ENCODE data around the gene TXNRD2. TPM values are rescaled to one million over a fixed set of nuclear protein-coding genes. Genes with fewer than 3 reads are reported as not detected.
"Not testable (repeated sequence)": the region's sequence is repeated elsewhere in the genome, so short reads cannot be mapped to it uniquely, and the experiment has no call there.

TXNRD2 gene
- total RNA-seq, 2 experiments from 2014 or later, result 24.7 to 28.9 TPM

- no peak overlapping the region for H3K4me2 ChIP-seq (ENCODE audit: low read length)
- CTCF ChIA-PET (ENCODE audit: unreplicated experiment), result interaction anchor here (1.5 kb wide), 1 partner anchor 179 kb away, joined by 4 read pairs; no protein-coding TSS in a partner anchor
Measured at GRCh38 chr22:19909350-19910179, 32.1 kb downstream of the TXNRD2 start.

GRCh38 chr22:19907902-19908301 lies 33.7 kb downstream of the TXNRD2 start:
- H3K79me2 ChIP-seq (ENCODE audit: insufficient read depth, low read depth, low read length); H3K4me2 ChIP-seq (ENCODE audit: low read length); H3K27ac ChIP-seq (ENCODE audit: low read depth, low read length, poor library complexity, severe bottlenecking); intact Hi-C loops (cut with micrococcal nuclease; ENCODE audit: unreplicated experiment); CTCF ChIA-PET (ENCODE audit: unreplicated experiment); POLR2A ChIA-PET; BruUV-seq (replicated peaks); H3K9me2 ChIP-seq (ENCODE audit: insufficient read depth, low read length); H2AFZ ChIP-seq (ENCODE audit: low read length); H4K20me1 ChIP-seq (ENCODE audit: insufficient read depth, low read length); H3K4me1 ChIP-seq (ENCODE audit: insufficient read depth, low read length, poor library complexity, severe bottlenecking); H3K4me3 ChIP-seq (ENCODE audit: low read depth, low read length, poor library complexity, severe bottlenecking); H3K36me3 ChIP-seq (ENCODE audit: insufficient read depth, low read length); H3K9me3 ChIP-seq (ENCODE audit: low read length); DNase-seq (ENCODE audit: low spot score): not testable (repeated sequence)

More at GRCh38 chr22:19909350-19910179, 32.1 kb downstream of the TXNRD2 start:
- Histone ChIP-seq H3K9me3 (ENCODE audit: low read length) (no peaks in the 10 kb centered on the region), H4K20me1 (ENCODE audit: insufficient read depth, low read length) (no peaks in the 10 kb centered on the region), H3K4me3 (ENCODE audit: low read depth, low read length, poor library complexity, severe bottlenecking) (no peak overlapping the region), H3K4me1 (ENCODE audit: insufficient read depth, low read length, poor library complexity, severe bottlenecking) (peaks cover 9% of the 10 kb centered on the region), H3K27ac (ENCODE audit: low read depth, low read length, poor library complexity, severe bottlenecking) (no peak overlapping the region), H3K79me2 (ENCODE audit: insufficient read depth, low read depth, low read length) (no peaks in the 10 kb centered on the region), H3K9me2 (ENCODE audit: insufficient read depth, low read length) (no peaks in the 10 kb centered on the region), H3K36me3 (ENCODE audit: insufficient read depth, low read length) (no peaks in the 10 kb centered on the region; the same call in 1 of the 2 replicates), H2AFZ (ENCODE audit: low read length) (no peak overlapping the region)
- DNase-seq (ENCODE audit: low spot score), result peak; percentile 89
- TF ChIP-seq EZH2phosphoT487 (IDR thresholded peaks at IDR 0.05; ENCODE audit: borderline replicate concordance, low read depth, low read length), result no peak
- peak; percentile 97 for TF ChIP-seq CTCF (conservative IDR thresholded peaks at IDR 0.05; ENCODE audit: low read length)
- no TSS peak for BruUV-seq (replicated peaks)
- intact Hi-C loops (cut with micrococcal nuclease; ENCODE audit: unreplicated experiment), result loop anchor here (1.0 to 5.0 kb wide), 2 partner anchors 67 to 179 kb away; no protein-coding TSS in a partner anchor
- POLR2A ChIA-PET, result no interaction called here

- CTCF ChIA-PET (ENCODE audit: unreplicated experiment); DNase-seq (ENCODE audit: low spot score): not testable (repeated sequence)
Measured at GRCh38 chr22:19906864-19907263, 34.8 kb downstream of the TXNRD2 start.

More at GRCh38 chr22:19906864-19907263, 34.8 kb downstream of the TXNRD2 start:
- H3K9me3 ChIP-seq (ENCODE audit: low read length); H2AFZ ChIP-seq (ENCODE audit: low read length); H3K27ac ChIP-seq (ENCODE audit: low read depth, low read length, poor library complexity, severe bottlenecking); H3K4me2 ChIP-seq (ENCODE audit: low read length); BruUV-seq (replicated peaks); H4K20me1 ChIP-seq (ENCODE audit: insufficient read depth, low read length); H3K36me3 ChIP-seq (ENCODE audit: insufficient read depth, low read length); POLR2A ChIA-PET; H3K9me2 ChIP-seq (ENCODE audit: insufficient read depth, low read length); H3K4me3 ChIP-seq (ENCODE audit: low read depth, low read length, poor library complexity, severe bottlenecking); intact Hi-C loops (cut with micrococcal nuclease; ENCODE audit: unreplicated experiment); H3K4me1 ChIP-seq (ENCODE audit: insufficient read depth, low read length, poor library complexity, severe bottlenecking); H3K79me2 ChIP-seq (ENCODE audit: insufficient read depth, low read depth, low read length): not testable (repeated sequence)

Measured in OCI-LY7 (cell line).